HG03097 (cell line): Measurements from ENCODE around the gene LAP3.
"Not testable (repeated sequence)": the region's sequence is repeated elsewhere in the genome, so short reads cannot be mapped to it uniquely, and the experiment has no call there.

ENCODE experiments used
- ATAC-seq: cut with Tn5 transposase; IDR thresholded peaks from one replicate; pipeline ENCODE4 v1.9.1; 2021; ENCODE audit not compliant: unreplicated experiment, low FRiP score

The LAP3 gene

GRCh38 chr4:17576932-17577664, at the start of gene LAP3:
LAP3 (plus strand) TSS chr4:17577198; CDS start chr4:17577466, 268 bp downstream.
- ATAC-seq, result peak; percentile 90

GRCh38 chr4:17528551-17529165, 48.3 kb upstream of the LAP3 start:
- ATAC-seq, result no peak

GRCh38 chr4:17531538-17532285, 45.3 kb upstream of the LAP3 start:
- no peak for ATAC-seq

GRCh38 chr4:17534705-17535104, 42.3 kb upstream of the LAP3 start:
- no peak for ATAC-seq

- ATAC-seq, result no peak
These were observed 41.8 kb upstream of the LAP3 start for GRCh38 chr4:17535242-17535641.

GRCh38 chr4:17535906-17536305, 41.1 kb upstream of the LAP3 start:
- no peak for ATAC-seq

GRCh38 chr4:17537060-17537459, 39.9 kb upstream of the LAP3 start:
- ATAC-seq, result not testable (repeated sequence)

GRCh38 chr4:17544205-17544604, 32.8 kb upstream of the LAP3 start:
- no peak for ATAC-seq

GRCh38 chr4:17544831-17545234, 32.2 kb upstream of the LAP3 start:
- ATAC-seq, result no peak

- no peak for ATAC-seq
These were observed 31.4 kb upstream of the LAP3 start for GRCh38 chr4:17545374-17546140.

- ATAC-seq, result no peak
These were observed 30.8 kb upstream of the LAP3 start for GRCh38 chr4:17546222-17546621.

GRCh38 chr4:17546678-17547077, 30.3 kb upstream of the LAP3 start:
- no peak for ATAC-seq

- no peak for ATAC-seq
These were observed 26.4 kb upstream of the LAP3 start for GRCh38 chr4:17550549-17550948.

- no peak for ATAC-seq
These were observed 24.6 kb upstream of the LAP3 start for GRCh38 chr4:17552427-17552826.

GRCh38 chr4:17554568-17554967, 22.4 kb upstream of the LAP3 start:
- no peak for ATAC-seq

- ATAC-seq, result no peak
These were observed 20.5 kb upstream of the LAP3 start for GRCh38 chr4:17556498-17556897.

- ATAC-seq, result no peak
These were observed 19.1 kb upstream of the LAP3 start for GRCh38 chr4:17557880-17558279.

- no peak for ATAC-seq
These were observed 17.9 kb upstream of the LAP3 start for GRCh38 chr4:17558941-17559708.

GRCh38 chr4:17559709-17560048, 17.3 kb upstream of the LAP3 start:
- no peak for ATAC-seq

- ATAC-seq, result no peak
These were observed 16.8 kb upstream of the LAP3 start for GRCh38 chr4:17560065-17560673.
